ENCODE results near the gene TMEM131.

TMEM131 gene

GRCh38 chr2:97739020-97739892 is 256.5 kb downstream of the TMEM131 start:
- ChIA-PET CTCF (interaction anchor here (0.6 to 3.9 kb wide), 16 partner anchors 8 to 677 kb away, joined by 3 to 23 read pairs (median 3); no protein-coding TSS in a partner anchor), POLR2A (no interaction called here)
- Histone ChIP-seq H3K9me3 (ENCODE audit: control insufficient read depth, insufficient read depth, low read depth, low read length) (no peaks in the 10 kb centered on the region), H3K36me3 (ENCODE audit: control insufficient read depth in 2 of 2, insufficient read depth in 1 of 2, low read length in 2 of 2) (no peaks in the 10 kb centered on the region), H3K4me3 (ENCODE audit: low read depth, low read length) (no peak overlapping the region), H3K27ac (ENCODE audit: extremely low read depth, low read depth, low read length) (no peak overlapping the region), H3K4me1 (ENCODE audit: control insufficient read depth, insufficient read depth, low read length) (no peaks in the 10 kb centered on the region)
- TF ChIP-seq ZNF707 (tag by site-specific recombination; IDR thresholded peaks at IDR 0.05) (no peak), ZNF221 (tag by site-specific recombination; IDR thresholded peaks at IDR 0.05; ENCODE audit: borderline replicate concordance) (no peak), RBAK (tag by site-specific recombination; IDR thresholded peaks at IDR 0.05) (no peak), ZNF544 (tag by site-specific recombination; IDR thresholded peaks at IDR 0.05) (no peak), ZNF148 (tag by site-specific recombination; IDR thresholded peaks at IDR 0.05; ENCODE audit: borderline replicate concordance) (no peak), ZBTB7A (tag by site-specific recombination; IDR thresholded peaks at IDR 0.05; ENCODE audit: low read depth) (no peak), HIC1 (tag by site-specific recombination; IDR thresholded peaks at IDR 0.05) (no peak), ZNF571 (tag by site-specific recombination; IDR thresholded peaks at IDR 0.05) (no peak), ZSCAN5A (tag by site-specific recombination; IDR thresholded peaks at IDR 0.05) (no peak)

GRCh38 chr2:97738179-97739019 is 257.3 kb downstream of the TMEM131 start:
- no peaks in the 10 kb centered on the region for H3K4me1 ChIP-seq (ENCODE audit: control insufficient read depth, insufficient read depth, low read length)
- H3K27ac ChIP-seq (ENCODE audit: extremely low read depth, low read depth, low read length): no peak overlapping the region
- H3K9me3 ChIP-seq (ENCODE audit: control insufficient read depth, insufficient read depth, low read depth, low read length): no peaks in the 10 kb centered on the region
- POLR2A ChIA-PET: no interaction called here
- no peak overlapping the region for H3K4me3 ChIP-seq (ENCODE audit: low read depth, low read length)
- CTCF ChIA-PET: no interaction called here
- no peaks in the 10 kb centered on the region for H3K36me3 ChIP-seq (ENCODE audit: control insufficient read depth in 2 of 2, insufficient read depth in 1 of 2, low read length in 2 of 2)
- no peak for TF ChIP-seq ZNF155 (tag by site-specific recombination; IDR thresholded peaks at IDR 0.05)
- TF ChIP-seq ZNF585B (tag by site-specific recombination; IDR thresholded peaks at IDR 0.05): no peak
- no peak for TF ChIP-seq ZNF391 (tag by site-specific recombination; IDR thresholded peaks at IDR 0.05; ENCODE audit: borderline replicate concordance, low read depth)
- no peak for TF ChIP-seq ZNF645 (tag by site-specific recombination; IDR thresholded peaks at IDR 0.05)
- TF ChIP-seq KLF7 (tag by site-specific recombination; IDR thresholded peaks at IDR 0.05; ENCODE audit: borderline replicate concordance): no peak
- TF ChIP-seq KLF8 (tag by site-specific recombination; IDR thresholded peaks at IDR 0.05): no peak
- TF ChIP-seq ZBTB10 (tag by site-specific recombination; IDR thresholded peaks at IDR 0.05): no peak
- TF ChIP-seq BCL6B (tag by site-specific recombination; IDR thresholded peaks at IDR 0.05): no peak
- no peak for TF ChIP-seq ELK4 (IDR thresholded peaks at IDR 0.05; ENCODE audit: borderline replicate concordance, low read depth, low read length)

Measured in HEK293 (cell line).